ENCODE data around the gene DUS1L.

Gene DUS1L

DNA sequence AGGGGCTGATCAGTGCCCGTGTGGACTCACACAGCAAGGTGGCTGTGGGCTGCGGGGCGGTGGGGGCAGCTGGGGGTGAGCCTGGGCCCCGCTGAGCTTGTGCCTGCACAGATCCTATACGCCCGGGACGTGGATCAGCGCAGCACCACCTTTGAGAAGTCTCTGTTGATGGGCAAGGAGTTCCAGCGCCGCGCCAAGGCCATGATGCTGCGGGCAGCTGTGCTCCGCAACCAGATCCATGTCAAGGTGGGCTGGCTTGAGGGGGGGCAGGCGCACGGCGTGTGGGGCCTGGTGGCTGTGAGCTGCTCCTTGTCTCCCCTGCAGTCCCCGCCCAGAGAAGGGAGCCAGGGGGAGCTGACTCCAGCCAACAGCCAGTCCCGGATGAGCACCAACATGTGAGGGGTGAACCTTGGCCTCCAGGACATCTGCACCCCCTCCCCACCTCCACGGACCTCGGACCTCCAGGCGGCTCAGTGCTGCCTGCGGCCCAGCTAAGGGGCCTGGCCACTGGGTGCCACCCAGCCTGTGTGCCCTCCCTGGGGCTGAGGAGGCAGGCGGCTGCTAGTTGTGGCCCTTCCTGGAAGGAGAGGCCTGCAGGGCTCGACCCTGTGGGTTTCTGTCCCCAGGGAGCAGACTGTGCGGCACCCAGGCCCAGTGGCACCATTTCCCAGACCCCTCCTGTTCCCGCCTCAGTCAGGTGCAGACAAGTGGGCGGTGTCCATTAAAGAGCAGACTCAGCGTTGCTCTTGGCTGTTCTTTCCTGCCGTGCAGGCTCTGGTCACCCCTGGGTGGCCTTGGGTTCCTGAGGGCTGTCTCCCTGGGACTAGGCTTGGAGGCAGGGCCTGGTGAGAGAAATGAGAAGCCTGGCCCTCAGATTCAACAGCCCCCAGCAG, 8.6 kb downstream of the DUS1L start:
- DNase-seq (ENCODE audit: low spot score): no peak

DNA sequence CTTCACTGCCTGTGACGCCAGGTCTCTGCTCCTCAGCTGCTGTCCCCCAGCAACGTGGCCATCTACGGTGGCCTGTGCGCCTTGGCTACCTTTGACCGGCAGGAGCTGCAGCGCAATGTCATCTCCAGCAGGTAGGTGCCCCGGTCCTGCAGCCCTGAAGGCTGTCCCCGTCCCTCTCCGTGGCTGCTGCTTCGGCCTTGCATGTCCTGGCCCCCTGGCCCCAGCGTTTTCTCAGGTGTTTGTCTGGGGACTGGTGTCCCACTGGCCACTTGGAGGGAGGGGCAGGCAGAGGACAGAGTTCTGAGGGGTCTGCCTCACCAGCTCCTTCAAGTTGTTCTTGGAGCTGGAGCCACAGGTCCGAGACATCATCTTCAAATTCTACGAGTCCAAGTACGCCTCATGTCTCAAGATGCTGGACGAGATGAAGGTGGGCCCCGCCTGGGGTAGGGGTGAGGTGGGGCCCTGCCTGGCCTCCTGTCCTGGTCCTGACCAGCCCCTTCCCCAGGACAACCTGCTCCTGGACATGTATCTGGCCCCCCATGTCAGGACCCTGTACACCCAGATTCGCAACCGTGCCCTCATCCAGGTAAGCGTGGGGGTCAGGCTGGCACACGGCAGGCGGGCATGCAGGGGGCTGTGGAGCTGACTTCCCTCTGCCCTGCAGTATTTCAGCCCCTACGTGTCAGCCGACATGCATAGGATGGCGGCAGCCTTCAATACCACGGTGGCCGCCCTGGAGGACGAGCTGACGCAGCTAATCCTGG, 9.5 kb downstream of the DUS1L start:
- no peak for DNase-seq (ENCODE audit: low spot score)

DNA sequence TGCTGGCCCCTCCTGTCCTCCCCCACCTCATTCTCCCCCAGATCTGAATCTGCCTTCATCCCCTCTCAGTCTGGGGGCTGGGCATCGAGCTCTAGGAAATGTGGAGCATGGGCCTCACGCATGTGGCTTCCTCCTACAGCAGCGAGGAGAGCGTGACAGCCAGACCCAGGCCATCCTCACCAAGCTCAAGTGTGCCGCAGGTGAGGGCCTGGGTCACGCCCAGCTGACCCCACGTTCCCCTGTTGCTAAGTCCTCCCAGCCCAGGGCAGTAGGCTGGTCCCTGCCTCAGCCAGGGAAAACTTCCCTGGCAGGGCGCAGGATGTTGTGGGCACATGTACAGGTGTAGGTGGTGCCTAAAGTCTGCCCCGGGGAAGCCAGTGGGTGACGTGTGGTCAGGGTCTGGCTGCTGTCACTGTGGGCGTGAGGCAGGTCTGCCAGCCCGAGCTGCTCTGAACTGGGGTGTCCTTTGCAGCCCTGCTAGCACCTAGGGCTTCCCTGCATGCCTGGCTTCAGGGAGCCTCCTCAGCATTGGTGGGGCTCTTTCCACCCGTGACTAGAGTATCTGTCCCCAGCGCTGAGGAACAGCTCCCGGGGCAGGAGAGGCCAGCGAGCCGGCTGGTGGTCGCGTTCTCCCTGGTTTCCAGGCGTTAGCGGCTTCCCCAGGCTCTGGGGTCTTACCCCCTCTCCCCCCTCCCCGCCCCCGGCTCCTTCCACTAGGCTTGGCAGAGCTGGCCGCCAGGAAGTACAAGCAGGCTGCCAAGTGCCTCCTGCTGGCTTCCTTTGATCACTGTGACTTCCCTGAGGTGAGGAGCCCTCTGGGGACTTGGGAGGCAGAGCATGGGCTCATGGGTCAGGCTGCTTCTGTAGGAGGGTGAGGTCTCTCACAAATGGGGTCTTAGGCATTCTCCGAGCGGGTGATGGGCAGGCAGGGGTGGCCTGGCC, 10.3 kb downstream of the DUS1L start:
- no peak for DNase-seq (ENCODE audit: low spot score)

DNA sequence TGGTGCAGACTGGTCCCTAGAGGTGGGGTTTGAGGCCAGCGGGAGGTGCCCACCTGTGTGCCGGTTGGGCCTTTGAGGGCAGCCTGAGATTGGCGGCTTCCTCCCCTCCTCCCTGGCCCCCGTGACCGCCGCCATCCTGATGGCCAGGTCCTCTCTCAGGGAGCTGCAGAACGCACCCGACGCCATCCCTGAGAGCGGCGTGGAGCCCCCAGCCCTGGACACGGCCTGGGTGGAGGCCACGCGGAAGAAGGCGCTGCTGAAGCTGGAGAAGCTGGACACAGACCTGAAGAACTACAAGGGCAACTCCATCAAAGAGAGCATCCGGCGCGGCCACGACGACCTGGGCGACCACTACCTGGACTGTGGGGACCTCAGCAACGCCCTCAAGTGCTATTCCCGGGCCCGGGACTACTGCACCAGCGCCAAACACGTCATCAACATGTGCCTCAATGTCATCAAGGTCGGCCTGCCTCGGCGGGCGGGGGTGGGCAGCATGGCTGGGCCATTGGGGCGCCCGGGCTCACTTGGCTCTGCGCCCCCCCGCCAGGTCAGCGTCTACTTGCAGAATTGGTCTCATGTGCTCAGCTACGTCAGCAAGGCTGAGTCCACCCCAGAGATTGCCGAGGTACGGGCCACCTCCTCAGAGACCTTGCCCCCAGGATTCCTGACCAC, 11.1 kb downstream of the DUS1L start:
- no peak for DNase-seq (ENCODE audit: low spot score)

DNA sequence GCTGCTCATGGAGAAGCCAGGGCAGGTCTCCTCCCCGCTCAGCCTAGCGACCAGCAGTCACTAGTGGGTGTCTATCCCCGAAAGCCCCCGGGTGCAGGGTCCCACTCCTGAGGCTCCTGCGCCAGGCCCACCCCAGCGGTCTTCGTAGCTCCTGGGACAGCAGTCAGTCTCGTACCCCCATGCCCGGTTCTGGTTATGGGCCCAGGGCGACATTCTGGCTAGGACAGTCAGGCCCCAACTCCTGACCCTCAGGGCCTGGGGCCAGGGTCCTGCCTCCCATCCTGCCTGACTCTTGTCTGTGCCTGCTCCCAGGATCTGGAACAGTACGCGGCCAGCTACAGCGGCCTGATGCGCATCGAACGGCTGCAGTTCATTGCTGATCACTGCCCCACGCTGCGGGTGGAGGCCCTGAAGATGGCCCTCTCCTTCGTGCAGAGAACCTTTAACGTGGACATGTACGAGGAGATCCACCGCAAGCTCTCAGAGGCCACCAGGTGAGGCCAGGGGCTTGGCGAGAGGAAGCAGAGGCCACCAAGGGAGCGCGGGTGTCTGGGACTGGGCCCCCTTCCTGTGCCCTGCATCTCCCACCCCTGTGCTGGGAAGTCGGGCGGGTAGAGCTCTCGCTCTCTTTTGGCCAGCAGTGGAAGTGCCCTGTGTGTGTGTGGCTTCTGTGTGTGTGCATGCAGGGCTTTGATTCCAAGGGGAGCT, 11.9 kb downstream of the DUS1L start:
- DNase-seq (ENCODE audit: low spot score): no peak

DNA sequence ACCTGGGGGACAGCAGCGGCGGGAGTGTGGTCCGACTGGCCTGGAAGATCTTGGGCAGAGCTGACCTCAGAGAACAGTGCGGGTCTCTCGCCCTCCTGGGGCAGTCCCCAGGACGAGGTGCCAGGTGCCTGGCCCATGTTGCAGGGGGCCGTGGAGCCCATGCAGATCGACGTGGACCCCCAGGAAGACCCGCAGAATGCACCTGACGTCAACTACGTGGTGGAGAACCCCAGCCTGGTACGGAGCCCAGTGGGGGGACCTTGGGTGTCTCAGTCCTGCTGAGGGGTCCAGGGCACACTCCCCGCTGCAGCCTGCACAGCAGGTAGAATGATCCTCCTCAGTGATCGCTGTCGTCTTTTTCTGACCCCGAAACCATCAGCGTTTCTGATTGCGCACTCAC, 12.5 kb downstream of the DUS1L start:
- no peak for DNase-seq (ENCODE audit: low spot score)

DNA sequence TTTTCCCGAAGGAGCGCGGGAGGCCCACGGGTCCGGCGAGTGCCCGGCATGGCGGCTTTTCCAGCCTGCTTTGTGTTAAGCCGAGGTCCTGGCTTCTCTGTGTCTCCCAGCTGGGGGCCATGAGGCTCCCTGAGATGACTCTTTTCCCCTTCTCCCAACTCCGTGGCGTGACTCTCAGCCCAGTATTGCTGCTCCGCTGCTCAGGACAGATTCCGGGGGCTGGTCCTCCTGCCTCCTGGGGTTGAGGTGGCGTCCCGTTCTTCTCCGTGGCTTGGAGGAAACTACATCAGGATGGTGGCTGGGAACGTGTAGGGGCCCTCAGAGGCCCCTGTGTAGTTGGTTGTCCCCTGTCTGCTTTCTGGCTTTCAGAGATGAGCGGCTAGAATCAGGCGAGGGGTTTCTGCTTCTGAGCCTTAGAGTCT, 13.0 kb downstream of the DUS1L start:
- DNase-seq (ENCODE audit: low spot score): no peak

DNA sequence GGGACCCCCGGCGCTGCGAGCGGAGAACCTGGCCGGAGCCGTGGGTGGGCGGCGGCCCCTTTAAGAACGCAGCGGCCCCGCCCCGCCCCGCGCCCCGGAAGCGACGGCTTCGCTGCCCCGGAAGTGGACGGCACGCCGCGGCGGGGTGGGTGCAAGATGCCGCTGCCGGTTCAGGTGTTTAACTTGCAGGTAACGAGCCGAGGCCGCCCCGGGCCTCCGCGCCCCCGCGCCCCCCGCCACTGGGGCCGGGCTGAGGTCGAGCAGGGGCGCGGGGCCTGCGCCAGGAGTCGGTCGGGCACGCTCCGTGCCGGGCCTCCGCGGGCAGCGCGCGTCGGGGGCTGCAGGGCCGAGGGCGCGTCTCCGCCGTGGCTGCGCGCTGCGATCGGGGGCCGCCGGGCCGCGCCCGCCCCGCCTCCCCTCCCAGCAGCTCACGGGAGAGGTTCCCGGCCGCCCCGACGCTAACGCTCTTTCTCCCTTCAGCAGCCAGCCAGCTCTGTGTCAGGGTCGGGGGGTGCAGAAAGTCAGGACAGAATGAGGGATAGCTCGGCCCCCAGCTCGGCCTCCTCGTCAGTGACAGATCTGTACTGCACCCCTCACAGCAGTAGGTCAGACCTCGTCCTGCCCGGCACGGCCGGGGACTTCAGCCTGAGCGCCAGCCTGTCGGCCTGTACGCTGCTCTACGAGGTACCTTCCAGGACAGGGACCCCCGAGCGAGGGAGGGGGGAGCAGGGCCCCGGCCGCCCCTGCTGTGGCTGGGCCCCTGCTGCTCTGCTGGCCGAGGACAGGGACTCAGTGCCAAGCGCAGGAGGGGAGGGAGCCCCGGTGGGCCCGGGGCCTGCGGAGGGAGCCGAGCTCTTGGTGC, 13.6 kb downstream of the DUS1L start, which contains the start of the genes GPS1 and RFNG:
TSS of gene GPS1 (plus strand) at position 123 of the 862 bp plus-strand sequence. CDS start at position 157, 34 bp downstream.
TSS of gene RFNG (minus strand) at position 36 of the 862 bp plus-strand sequence. CDS start 45 bp downstream, outside the sequence.
- DNase-seq (ENCODE audit: low spot score): peak; percentile 56

DNA sequence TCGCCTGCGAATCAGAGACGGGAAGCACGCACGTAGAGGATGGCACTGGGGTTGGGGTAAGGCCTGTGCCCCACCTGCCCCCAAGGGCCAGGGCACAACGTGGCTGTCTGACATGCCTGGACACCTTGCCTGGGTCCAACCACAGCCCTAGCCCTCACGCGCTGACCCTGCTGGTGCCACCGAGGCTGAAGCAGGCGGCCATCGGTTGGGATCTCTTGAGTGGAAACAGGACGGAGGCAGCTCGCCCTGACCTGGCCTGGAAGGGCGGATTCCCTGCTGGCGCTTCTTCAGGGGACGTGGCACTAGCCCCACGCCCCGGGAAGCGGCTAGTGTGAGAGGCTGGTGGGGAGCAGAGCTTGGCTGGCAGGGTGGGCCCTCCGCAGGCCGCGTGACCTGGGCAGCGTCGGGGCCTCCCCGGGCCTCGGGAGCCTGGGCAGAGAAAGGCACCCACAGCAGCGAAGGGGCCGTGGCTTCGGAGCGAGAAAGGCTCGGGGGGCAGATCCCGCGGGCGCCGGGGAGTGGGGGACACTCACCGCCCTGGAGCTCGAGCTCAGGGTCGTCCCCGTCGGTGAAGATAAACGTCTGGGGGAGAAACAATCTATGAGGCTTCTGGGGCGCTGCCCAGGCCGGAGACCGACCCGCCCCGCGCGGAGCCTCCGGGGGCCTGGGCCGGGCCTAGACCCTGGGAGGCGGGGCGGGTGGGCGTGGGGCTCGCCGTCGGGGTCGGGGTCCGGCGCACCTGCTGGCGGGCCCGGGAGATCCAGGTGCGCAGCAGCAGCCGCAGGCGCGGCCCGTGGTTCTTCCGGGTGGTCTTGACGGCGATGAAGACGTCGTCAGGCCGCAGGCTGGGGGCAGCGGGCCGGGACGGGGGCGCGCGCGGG, 14.6 kb downstream of the DUS1L start:
- DNase-seq (ENCODE audit: low spot score): no peak

DNA sequence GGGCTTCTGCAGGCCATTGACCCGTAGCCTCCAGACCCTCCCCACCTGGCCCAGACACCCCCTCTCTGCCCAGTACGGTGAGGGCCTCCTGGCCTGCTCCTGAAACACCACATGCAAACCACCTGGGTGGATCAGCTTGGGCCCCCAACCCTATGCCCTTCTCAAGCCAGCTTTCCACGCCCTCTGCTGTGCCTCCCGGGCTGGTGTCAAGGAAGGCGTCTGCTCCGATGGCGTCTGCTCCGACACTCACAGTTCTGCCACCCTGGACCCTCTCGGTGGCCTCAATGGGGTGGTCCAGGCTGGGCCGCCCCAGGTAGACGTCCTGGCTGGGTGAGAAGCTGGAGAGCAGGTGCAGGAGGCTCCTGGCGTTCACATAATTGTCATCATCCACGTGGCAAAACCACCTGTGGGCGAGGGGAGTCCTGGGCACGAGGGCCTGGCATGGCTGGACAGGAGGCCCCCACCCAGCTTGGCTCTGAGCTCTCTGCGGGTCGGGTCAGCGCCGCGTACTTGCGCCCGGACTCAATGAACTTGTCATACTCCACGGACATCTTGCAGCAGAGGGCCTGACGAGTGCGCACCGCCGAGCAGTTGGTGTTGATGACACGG, 15.3 kb downstream of the DUS1L start:
- DNase-seq (ENCODE audit: low spot score): no peak

DNA sequence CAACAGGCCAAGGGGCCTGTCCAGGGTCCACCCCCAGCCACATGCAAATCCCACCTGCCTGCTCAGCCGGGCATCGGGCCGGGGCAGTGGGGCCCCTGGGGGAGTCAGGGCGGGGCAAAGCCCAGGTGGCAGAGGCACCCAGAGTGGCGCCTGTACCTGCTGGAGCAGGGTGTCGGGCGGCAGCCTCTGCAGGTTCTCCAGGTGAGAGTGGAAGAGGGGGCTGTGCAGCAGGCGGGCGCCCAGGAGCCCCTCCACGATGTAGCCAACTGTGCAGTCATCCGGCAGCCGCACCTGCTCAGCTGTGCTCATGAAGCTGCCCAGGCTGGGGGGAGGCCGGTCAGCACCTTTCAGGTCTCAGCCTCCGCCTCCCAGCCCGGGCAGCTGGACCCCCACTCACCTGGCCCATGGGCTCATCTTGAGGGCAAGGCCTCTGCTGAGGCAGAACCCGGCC, 16.1 kb downstream of the DUS1L start:
- DNase-seq (ENCODE audit: low spot score): no peak

DNA sequence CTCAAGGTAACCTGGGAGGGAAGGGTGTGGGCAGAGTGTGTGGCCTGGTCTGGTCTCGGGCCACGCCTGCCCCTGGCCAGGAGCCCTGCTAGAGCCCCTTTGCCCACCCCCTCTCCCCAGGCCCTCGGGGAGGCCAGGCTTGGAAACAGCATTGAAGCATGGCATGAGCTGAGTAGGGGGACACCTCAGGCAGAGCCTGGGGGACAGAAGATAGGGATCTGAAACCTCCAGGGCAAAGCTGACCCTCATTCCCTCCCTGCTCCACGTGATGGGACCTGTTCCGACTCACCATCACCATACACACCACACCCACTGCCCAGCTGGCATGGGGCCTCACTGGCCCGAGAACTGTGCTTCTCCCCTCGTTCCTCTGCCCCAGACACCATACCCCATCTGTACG, 16.5 kb downstream of the DUS1L start:
- no peak for DNase-seq (ENCODE audit: low spot score)

DNA sequence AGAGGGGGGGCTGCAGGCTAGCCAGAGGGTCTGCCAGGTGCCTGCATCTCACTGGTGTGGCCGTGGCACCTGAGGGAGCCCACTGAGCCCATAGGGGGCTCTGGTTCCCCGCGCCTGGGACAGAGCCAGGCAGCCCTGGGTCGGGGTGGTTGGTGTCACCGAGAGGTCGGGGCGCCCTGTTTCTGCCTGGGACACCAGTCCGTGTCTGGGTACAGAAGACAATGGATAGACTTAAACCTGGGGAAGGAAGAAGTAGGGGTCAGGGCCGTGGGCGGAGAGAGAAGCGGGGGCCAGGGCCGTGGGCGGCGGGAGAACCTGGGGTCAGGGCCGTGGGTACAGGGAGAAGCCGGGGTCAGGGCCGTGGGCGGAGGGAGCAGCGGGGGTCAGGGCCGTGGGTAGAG, 17.0 kb downstream of the DUS1L start:
- DNase-seq (ENCODE audit: low spot score): no peak

DNA sequence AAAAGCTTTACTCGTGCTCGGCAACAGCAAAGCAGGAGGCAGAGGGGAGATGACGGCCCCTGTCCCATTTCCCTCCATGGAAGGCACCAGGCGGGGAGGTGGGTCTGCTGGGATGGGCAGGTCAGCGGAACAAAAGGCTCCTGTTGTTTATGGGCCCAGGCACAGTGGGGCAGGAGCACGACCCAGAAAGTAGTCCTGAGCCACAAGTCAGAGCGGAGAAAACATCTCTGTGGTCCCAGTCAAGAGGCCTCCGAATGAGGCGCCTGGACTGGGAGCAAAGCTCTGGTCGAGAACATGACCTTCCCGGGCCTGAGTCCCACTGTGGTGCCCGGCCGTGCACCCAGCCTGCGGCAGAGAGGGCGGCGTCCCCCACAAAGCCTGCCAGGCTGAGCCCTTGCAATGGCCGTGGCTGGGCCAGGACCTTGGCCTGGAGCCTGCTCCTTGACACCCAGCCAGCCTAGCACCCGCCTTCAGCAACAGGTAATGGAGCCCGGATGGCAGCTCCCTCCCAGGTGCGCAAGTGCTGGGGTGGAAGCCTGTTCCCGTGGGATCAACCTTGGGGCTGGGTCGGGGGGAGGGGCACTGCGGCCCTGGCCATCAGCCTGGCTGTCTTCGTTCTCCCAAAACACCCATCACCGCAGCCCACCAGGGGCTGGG, 17.6 kb downstream of the DUS1L start:
- DNase-seq (ENCODE audit: low spot score): no peak

DNA sequence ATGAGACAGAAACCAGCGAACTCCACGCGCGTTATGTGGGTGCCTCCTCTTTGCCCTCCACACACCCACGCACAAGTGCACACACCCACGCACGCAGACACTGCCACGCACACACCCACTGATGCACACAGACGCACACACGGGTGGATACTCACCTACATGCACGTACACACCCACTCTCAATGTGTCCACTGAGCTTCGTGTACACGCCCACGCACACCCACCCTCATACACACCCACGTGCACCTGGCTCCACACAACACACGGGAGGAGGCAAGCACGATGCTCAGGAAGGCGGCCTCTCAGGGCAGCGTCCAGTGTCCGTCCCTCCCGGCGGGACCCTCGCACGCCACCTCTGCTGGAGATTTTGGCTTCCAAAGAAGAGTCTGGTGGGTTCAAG, 18.2 kb downstream of the DUS1L start:
- DNase-seq (ENCODE audit: low spot score): no peak

DNA sequence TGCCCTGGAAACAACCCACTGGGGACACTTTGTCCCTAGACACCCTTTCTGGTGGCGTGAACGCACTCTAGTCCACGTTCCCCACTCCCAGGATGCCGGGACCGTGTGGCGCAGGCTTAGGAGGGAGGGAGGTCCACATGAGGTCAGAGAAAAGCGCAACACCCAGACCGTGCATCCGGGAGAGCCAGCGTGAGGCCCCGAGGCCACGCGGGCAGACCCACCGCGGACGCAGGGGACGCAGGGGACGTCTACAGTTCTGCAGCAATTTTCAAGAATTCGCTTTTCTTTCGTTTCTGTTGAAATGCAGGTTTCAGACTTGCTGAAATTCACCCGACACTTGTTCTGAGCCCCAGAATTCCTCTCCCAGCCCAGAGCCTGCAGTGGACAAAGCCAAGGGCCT, 18.7 kb downstream of the DUS1L start:
- no peak for DNase-seq (ENCODE audit: low spot score)

DNA sequence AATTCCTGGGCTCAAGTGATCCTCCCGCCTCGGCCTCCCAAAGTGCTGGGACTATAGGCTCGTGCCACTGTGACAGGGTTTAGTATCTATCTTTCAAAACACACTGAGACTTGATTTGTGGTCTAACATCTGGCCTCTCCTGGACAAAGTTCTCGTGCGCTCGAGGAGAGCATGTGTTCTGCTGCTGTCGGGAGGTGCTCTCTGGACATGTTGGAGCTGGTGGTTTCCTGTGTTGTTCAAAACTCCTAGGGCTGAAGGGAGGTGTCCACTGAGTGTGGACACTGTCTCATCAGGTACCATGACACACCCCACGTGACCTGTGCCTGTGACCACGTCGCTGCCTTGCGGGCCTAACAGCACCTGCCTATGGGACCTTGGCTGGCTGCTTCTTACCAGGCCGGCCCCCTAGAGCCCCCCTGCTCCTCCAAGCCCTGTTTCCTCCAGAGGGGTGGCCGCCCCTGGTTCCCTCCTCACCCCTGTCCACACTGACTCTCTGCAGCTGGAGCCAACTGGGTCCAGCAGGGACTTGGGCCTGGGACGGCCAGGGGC, 19.6 kb downstream of the DUS1L start:
- no peak for DNase-seq (ENCODE audit: low spot score)
